ENCODE data around the gene EFHC1.

GRCh38 chr6:52522655-52523054 is 102.5 kb downstream of the EFHC1 start:
- TF ChIP-seq CTCF (optimal IDR thresholded peaks at IDR 0.05 in 1 of 3, IDR thresholded peaks at IDR 0.05 in 1 of 3, conservative IDR thresholded peaks at IDR 0.05 in 1 of 3; ENCODE audit: extremely low read depth in 1 of 3, insufficient read depth in 2 of 3, low read length in 3 of 3): no peak
- TF ChIP-seq EZH2 (IDR thresholded peaks at IDR 0.05; ENCODE audit: low read length): no peak

Measured in keratinocyte (primary cell).